ENCODE measurements around the gene CDR2.
"Not testable (repeated sequence)": the region's sequence is repeated elsewhere in the genome, so short reads cannot be mapped to it uniquely, and the experiment has no call there.

The CDR2 gene

DNA sequence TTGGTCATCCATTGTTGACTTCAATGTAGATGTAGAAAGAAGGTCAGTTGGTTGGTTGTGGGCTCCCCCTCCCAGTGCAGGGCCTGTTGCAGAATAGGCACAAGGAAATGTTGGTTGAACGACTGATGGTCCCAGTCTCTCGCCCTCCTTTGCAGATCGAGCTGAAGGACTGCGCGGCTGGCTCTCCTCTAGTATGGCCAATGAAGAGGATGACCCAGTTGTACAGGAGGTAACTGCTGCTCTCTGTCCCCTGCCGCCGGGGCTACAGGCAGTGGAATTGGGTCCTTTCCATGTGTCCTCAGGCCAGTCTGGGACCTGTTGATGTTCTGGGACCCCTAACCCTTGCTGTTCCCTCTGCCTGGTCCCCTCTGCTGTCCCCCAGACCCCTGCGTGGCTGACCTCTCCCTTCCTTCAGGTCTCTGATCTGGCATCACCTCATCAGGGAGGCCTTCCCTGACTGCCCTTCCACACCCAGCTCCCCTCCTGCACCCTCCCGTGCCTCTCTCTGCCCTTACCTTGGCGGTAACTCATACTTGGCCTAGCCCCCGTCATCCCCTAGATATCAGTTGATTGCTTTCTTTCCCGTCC is 71.5 kb downstream of the CDR2 start:
- H3K4me3 ChIP-seq (ENCODE audit: extremely low read depth, insufficient read depth, low read length, poor library complexity, severe bottlenecking) = no peak overlapping the region
- H3K9me3 ChIP-seq (ENCODE audit: control insufficient read depth, low read length) = no peaks in the 10 kb centered on the region
- WGBS, 2 experiments (ENCODE audit: insufficient coverage in 2 of 2) = 93 to 96% methylated on average over 11 to 12 of the region's 12 CpGs
- no peak overlapping the region for H3K27ac ChIP-seq (ENCODE audit: low read depth, low read length, severe bottlenecking)
- peaks cover 4% of the 10 kb centered on the region for H3K4me1 ChIP-seq (ENCODE audit: control insufficient read depth, insufficient read depth, low read length, poor library complexity, severe bottlenecking)
- peaks cover 60% of the 10 kb centered on the region for H3K36me3 ChIP-seq (ENCODE audit: control insufficient read depth, insufficient read depth, low read length)

DNA sequence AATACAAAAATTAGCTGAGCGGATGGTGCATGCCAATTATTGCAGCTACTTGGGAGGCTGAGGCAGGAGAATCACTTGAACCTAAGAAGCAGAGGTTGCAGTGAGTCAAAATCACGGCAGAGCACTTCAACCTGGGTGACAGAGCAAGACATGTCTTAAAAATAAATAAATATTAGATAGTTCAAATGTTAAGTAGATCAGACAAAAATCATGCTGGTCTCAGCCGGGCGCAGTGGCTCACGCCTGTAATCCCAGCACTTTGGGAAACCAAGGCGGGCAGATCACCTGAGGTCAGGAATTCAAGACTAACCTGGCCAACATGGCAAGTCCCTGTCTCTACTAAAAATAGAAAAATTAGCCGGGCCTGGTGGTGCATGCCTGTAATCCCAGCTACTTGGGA is 73.0 kb downstream of the CDR2 start:
- not testable (repeated sequence) for H3K9me3 ChIP-seq (ENCODE audit: control insufficient read depth, low read length); H3K4me3 ChIP-seq (ENCODE audit: extremely low read depth, insufficient read depth, low read length, poor library complexity, severe bottlenecking); H3K4me1 ChIP-seq (ENCODE audit: control insufficient read depth, insufficient read depth, low read length, poor library complexity, severe bottlenecking); H3K27ac ChIP-seq (ENCODE audit: low read depth, low read length, severe bottlenecking)
- WGBS, 2 experiments (ENCODE audit: insufficient coverage in 2 of 2) = 91 to 94% methylated on average over 6 to 7 of the region's 7 CpGs
- H3K36me3 ChIP-seq (ENCODE audit: control insufficient read depth, insufficient read depth, low read length) = peaks cover 45% of the 10 kb centered on the region

DNA sequence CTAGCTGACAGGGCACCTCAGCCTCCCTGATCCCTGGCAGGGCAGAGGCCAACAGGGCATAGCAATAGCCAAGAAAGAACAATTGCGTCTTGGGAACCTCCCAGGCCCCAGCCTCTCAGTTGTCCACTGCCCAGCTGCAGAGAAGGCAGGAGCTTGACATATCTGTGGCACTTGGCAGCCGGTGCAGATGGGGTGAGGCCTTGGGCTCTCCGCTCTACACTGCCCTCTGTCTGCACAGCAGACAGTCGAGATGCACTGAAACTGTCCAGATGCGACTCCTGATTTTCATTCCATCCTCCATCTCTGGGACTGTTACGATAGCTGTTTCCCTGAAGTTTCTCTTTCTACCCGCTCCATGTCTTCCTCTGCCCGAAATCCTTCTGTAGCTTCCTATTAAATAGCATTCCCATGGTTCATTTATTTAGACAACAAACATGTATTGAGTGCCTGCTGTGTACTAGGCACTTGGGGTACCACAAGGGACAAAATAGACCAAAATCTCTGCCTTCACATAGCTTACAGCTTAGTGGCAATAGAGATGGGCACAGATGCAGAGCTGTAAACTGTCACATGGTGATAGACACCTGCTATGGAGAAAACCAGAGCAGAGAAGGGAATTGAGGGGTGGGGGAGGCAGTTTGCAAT is 73.9 kb downstream of the CDR2 start:
- 74 to 83% methylated on average over 8 of the region's 8 CpGs for WGBS, 2 experiments (ENCODE audit: insufficient coverage in 2 of 2)
- no peaks in the 10 kb centered on the region for H3K9me3 ChIP-seq (ENCODE audit: control insufficient read depth, low read length)
- H3K36me3 ChIP-seq (ENCODE audit: control insufficient read depth, insufficient read depth, low read length) = peaks cover 36% of the 10 kb centered on the region
- no peak overlapping the region for H3K4me3 ChIP-seq (ENCODE audit: extremely low read depth, insufficient read depth, low read length, poor library complexity, severe bottlenecking)
- H3K4me1 ChIP-seq (ENCODE audit: control insufficient read depth, insufficient read depth, low read length, poor library complexity, severe bottlenecking) = peaks cover 4% of the 10 kb centered on the region
- no peak overlapping the region for H3K27ac ChIP-seq (ENCODE audit: low read depth, low read length, severe bottlenecking)

DNA sequence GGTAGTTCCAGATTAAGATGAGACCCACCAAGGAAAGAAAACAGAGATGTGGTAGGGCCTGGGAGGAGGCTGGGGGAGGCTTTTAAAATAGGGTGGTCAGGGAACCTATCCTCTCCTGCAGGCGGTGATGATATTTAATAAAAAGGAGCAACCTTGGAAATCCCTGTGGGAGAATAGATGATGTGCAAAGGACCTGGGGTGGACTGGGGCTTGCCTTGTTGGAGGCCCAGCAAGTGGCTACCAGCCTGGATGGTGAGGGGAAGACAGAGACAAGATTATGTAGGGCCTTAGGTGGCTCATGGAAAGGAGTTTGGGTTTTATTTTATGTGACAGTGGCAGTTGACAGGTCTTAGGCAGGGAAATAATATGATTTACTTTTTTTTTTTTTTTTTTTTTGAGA is 75.4 kb downstream of the CDR2 start:
- 100% methylated on average over 1 of the region's 1 CpG; no CpG with 5 or more reads in 1 of the 2 experiments for WGBS, 2 experiments (ENCODE audit: insufficient coverage in 2 of 2)
- Histone ChIP-seq H3K4me3 (ENCODE audit: extremely low read depth, insufficient read depth, low read length, poor library complexity, severe bottlenecking) (no peak overlapping the region), H3K27ac (ENCODE audit: low read depth, low read length, severe bottlenecking) (no peak overlapping the region), H3K4me1 (ENCODE audit: control insufficient read depth, insufficient read depth, low read length, poor library complexity, severe bottlenecking) (peaks cover 4% of the 10 kb centered on the region), H3K36me3 (ENCODE audit: control insufficient read depth, insufficient read depth, low read length) (peaks cover 30% of the 10 kb centered on the region), H3K9me3 (ENCODE audit: control insufficient read depth, low read length) (no peaks in the 10 kb centered on the region)

DNA sequence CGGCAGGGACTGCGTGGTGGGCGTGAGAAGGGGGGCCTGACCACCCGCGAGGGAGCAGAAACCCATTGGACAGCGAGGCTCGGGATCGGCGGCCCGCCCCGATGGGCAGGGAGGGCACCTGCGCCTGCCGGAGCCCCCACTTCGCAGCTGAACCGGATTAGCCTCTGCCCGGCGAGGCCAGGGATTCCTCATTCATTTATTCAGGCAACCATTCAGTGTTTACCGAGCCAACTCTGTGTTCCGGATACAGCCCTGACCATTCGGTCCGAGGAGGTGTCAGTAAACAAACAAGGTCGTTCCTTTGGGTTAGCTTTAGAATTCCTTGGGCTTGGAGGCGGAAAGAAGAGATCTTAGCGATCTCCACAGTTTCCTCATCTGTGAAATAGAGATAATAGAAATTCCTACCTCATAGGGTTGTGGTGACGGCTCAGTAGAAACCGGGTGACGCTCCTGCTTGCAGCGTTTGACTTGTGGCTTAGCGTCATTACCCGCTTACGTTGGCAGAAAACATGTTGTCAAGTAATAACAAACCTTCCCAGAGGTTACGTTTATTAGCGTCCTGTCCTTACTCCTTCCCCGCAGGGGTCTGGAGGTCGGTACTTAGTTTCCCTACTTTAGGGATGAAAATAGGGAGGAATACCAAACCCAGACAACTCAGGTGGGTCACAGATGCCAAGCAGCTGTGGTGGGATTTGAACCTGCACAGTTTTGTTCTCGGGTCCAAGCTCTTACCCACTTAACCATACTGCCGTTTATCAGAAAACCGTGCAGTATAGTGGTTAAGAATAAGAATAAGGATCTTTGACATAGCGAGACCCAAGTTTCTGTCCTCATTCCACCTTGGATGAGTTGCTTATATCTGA is 76.3 kb downstream of the CDR2 start:
- H3K36me3 ChIP-seq (ENCODE audit: control insufficient read depth, insufficient read depth, low read length) = peaks cover 23% of the 10 kb centered on the region
- H3K4me1 ChIP-seq (ENCODE audit: control insufficient read depth, insufficient read depth, low read length, poor library complexity, severe bottlenecking) = peaks cover 4% of the 10 kb centered on the region
- peak overlapping the region; percentile 90 for H3K4me3 ChIP-seq (ENCODE audit: extremely low read depth, insufficient read depth, low read length, poor library complexity, severe bottlenecking)
- 0 to 9% methylated on average over 23 to 27 of the region's 39 CpGs for WGBS, 2 experiments (ENCODE audit: insufficient coverage in 2 of 2)
- H3K27ac ChIP-seq (ENCODE audit: low read depth, low read length, severe bottlenecking) = peak overlapping the region; percentile 86
- no peaks in the 10 kb centered on the region for H3K9me3 ChIP-seq (ENCODE audit: control insufficient read depth, low read length)

DNA sequence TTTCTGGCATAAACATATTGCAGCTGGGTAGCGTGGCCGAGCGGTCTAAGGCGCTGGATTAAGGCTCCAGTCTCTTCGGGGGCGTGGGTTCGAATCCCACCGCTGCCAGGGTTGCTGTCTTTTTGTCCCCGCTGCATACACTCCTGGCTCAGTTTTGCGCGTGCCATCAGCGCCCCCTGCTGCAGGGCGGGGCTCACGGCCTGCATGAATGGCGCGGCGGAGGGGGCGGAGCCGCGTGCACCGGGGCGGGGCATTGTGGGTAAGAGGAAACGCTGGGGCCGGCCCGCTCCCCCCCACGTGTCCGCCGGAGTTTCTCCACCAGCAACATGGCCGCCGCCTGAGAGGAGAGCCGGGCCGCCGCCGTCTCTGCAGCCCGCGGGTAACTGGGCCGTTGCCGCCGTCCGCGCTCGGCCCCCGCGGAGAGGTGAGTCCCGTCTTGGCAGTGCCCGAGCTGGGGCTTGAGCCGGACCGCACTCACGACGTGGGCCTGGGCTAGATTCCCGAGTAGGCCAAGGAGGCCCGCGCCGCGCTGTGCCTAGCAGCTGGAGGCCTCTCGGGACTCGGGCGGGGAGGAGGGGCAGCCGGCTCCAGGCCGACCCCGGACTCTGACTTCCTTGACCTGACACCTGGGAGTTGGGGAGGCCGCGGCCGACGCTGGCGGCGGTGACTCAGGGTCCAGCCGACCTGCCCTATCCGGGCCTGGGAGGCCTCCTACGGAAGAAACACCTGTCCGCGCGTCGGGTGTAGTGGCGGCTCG is 77.1 kb downstream of the CDR2 start, which contains the start of gene POLR3E:
POLR3E (plus strand) TSS at position 296 of the 757 bp plus-strand sequence. CDS start 5,560 bp downstream, outside the sequence.
- WGBS, 2 experiments (ENCODE audit: insufficient coverage in 2 of 2) = 0 to 2% methylated on average over 65 to 66 of the region's 76 CpGs
- peaks cover 15% of the 10 kb centered on the region for H3K36me3 ChIP-seq (ENCODE audit: control insufficient read depth, insufficient read depth, low read length)

DNA sequence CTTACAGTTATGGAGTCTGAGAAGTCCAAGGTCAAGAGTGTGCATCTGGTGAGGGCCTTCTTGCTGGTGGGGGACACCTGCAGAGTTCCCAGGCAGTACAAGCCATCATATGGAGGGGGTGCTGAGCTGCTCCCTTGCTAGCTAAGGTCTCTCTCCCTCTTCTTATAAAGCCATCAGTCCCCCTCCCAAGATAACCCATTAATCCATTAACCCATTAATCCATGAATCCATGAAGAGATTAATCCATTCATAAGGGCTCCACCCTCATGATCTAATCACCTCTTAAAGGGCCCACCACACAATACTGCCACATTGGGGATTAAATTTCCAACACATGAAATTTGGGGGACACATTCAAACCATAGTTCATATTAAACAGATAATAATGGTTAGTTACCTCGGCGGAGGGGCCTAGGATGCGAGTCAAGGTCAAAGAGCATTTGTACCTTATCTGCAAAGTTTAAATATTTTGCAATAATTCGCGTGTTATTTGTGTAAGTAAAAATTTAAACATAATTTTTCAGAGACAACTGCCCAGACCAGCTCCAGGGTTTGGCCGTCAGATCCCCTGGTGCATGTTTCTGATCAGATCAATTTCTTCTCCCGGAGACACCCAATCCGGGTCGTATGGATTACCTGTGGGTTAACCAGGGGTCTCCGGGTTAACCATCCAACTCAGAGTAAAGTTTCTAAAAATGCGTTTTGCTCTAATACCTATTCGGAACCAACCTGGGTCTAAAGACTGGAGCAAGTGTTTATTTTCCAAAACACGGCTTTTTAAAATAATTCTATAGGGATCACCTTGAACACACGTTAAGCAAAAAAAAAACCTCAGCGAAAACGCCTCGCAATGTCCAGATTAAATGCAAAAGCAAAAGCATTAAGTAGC is 78.0 kb downstream of the CDR2 start:
- peaks cover 9% of the 10 kb centered on the region for H3K36me3 ChIP-seq (ENCODE audit: control insufficient read depth, insufficient read depth, low read length)
- peak overlapping the region; percentile 90 for H3K4me3 ChIP-seq (ENCODE audit: extremely low read depth, insufficient read depth, low read length, poor library complexity, severe bottlenecking)
- WGBS, 2 experiments (ENCODE audit: insufficient coverage in 2 of 2) = 3 to 4% methylated on average over 12 to 13 of the region's 17 CpGs
- H3K9me3 ChIP-seq (ENCODE audit: control insufficient read depth, low read length) = no peaks in the 10 kb centered on the region
- H3K4me1 ChIP-seq (ENCODE audit: control insufficient read depth, insufficient read depth, low read length, poor library complexity, severe bottlenecking) = peaks cover 4% of the 10 kb centered on the region
- H3K27ac ChIP-seq (ENCODE audit: low read depth, low read length, severe bottlenecking) = no peak overlapping the region

More for the DNA sequence above, 77.1 kb downstream of the CDR2 start, which contains the start of gene POLR3E:
- Histone ChIP-seq H3K27ac (ENCODE audit: low read depth, low read length, severe bottlenecking) (peak within 1 kb of the TSS; percentile 86), H3K4me3 (ENCODE audit: extremely low read depth, insufficient read depth, low read length, poor library complexity, severe bottlenecking) (peak within 1 kb of the TSS; percentile 90), H3K4me1 (ENCODE audit: control insufficient read depth, insufficient read depth, low read length, poor library complexity, severe bottlenecking) (peaks cover 3% of the 10 kb centered on the region), H3K9me3 (ENCODE audit: control insufficient read depth, low read length) (no peaks in the 10 kb centered on the region)
